Measurements from ENCODE around the gene KIFAP3.
"Not testable (repeated sequence)": the region's sequence is repeated elsewhere in the genome, so short reads cannot be mapped to it uniquely, and the experiment has no call there.

GRCh38 chr1:169871988-169872387 lies 202.5 kb downstream of the KIFAP3 start:
- TF ChIP-seq POLR2A (IDR thresholded peaks at IDR 0.05; ENCODE audit: low read length); GATA1 (IDR thresholded peaks at IDR 0.05; ENCODE audit: low read depth, low read length): not testable (repeated sequence)

All from erythroblast (primary cell).